ENCODE data around the gene ADAMTS12. TPM values are rescaled to one million over a fixed set of nuclear protein-coding genes. Genes with fewer than 3 reads are reported as not detected.

The ADAMTS12 gene
- polyA plus RNA-seq, 1 donor from 2014 or later, result 0.07 TPM

DNA sequence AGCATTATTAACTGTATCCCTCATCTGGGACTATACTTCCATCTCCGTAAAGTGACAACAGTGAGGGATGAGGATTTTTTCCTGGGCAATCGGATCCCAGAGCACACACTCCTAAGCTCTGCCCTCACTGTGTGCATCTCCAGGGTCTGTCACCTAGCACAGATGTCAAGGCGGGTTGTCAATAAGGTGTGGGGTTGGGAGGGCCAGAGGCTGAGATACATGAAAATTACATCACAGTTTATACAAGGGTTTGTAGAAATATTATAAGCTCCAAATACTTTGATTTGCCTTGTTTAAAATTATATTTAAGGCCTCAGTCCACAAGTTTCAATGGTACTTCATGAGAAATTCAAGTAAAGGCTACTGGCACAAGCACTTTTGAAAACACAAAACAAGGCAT, 4.5 kb downstream of the ADAMTS12 start:
- Histone ChIP-seq H2AFZ (ENCODE audit: low read depth, low read length) (no peak overlapping the region), H3K9me2 (ENCODE audit: insufficient read depth, low read length) (no peaks in the 10 kb centered on the region), H3F3A (ENCODE audit: insufficient read depth, low read length, poor library complexity, severe bottlenecking) (no peaks in the 10 kb centered on the region), H3K36me3 (ENCODE audit: insufficient read depth, low read length) (no peaks in the 10 kb centered on the region), H3K79me2 (replicated peaks; ENCODE audit: insufficient read depth, low read length) (no peaks in the 10 kb centered on the region), H3K4me2 (ENCODE audit: low read length) (no peak overlapping the region), H3K9ac (ENCODE audit: low read length) (no peak overlapping the region), H3K9me3 (ENCODE audit: low read length) (no peaks in the 10 kb centered on the region), H3K27ac (ENCODE audit: low read length) (no peak overlapping the region), H3K27me3 (ENCODE audit: insufficient read depth, low read depth, low read length) (peaks cover 9% of the 10 kb centered on the region), H4K20me1 (ENCODE audit: insufficient read depth) (no peaks in the 10 kb centered on the region), H3K4me3 (ENCODE audit: low read length) (no peak overlapping the region)
- TF ChIP-seq CTCF (IDR thresholded peaks at IDR 0.05; ENCODE audit: poor library complexity, severe bottlenecking), result no peak
- no peak for TF ChIP-seq POLR2AphosphoS5 (IDR thresholded peaks at IDR 0.05)
- TF ChIP-seq RAD21 (conservative IDR thresholded peaks at IDR 0.05), result no peak
- no peak for TF ChIP-seq MXI1 (conservative IDR thresholded peaks at IDR 0.05; ENCODE audit: poor library complexity, severe bottlenecking)
- TF ChIP-seq, protein P1, sequence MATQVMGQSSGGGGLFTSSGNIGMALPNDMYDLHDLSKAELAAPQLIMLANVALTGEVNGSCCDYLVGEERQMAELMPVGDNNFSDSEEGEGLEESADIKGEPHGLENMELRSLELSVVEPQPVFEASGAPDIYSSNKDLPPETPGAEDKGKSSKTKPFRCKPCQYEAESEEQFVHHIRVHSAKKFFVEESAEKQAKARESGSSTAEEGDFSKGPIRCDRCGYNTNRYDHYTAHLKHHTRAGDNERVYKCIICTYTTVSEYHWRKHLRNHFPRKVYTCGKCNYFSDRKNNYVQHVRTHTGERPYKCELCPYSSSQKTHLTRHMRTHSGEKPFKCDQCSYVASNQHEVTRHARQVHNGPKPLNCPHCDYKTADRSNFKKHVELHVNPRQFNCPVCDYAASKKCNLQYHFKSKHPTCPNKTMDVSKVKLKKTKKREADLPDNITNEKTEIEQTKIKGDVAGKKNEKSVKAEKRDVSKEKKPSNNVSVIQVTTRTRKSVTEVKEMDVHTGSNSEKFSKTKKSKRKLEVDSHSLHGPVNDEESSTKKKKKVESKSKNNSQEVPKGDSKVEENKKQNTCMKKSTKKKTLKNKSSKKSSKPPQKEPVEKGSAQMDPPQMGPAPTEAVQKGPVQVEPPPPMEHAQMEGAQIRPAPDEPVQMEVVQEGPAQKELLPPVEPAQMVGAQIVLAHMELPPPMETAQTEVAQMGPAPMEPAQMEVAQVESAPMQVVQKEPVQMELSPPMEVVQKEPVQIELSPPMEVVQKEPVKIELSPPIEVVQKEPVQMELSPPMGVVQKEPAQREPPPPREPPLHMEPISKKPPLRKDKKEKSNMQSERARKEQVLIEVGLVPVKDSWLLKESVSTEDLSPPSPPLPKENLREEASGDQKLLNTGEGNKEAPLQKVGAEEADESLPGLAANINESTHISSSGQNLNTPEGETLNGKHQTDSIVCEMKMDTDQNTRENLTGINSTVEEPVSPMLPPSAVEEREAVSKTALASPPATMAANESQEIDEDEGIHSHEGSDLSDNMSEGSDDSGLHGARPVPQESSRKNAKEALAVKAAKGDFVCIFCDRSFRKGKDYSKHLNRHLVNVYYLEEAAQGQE (IDR thresholded peaks at IDR 0.05; ENCODE audit: borderline replicate concordance), result no peak
- TF ChIP-seq SMC3 (conservative IDR thresholded peaks at IDR 0.05; ENCODE audit: poor library complexity), result no peak
- TF ChIP-seq TAF1 (IDR thresholded peaks at IDR 0.05; ENCODE audit: low read depth), result no peak

DNA sequence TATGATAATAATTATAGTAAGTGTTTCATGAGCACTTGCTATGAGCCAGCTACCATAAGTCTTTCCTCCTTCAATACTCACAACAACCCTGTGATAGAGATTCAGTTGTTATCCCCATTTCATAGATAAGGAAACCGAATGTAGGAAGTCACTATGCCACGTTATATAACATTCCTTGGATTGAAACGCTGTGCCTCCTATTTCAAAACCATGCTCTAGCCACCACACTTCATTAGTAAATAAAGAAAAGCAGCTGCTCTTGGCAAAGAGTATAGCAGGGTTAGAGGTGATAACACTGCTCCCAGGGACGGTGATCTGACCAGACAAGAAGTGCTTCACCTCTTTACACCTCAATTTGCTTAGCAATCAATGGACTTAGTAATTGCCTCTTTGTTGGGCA, 5.5 kb downstream of the ADAMTS12 start:
- Histone ChIP-seq H3K9ac (ENCODE audit: low read length) (no peak overlapping the region), H3K27me3 (ENCODE audit: insufficient read depth, low read depth, low read length) (no peaks in the 10 kb centered on the region), H3K4me2 (ENCODE audit: low read length) (no peak overlapping the region), H3K9me3 (ENCODE audit: low read length) (no peaks in the 10 kb centered on the region), H3K36me3 (ENCODE audit: insufficient read depth, low read length) (no peaks in the 10 kb centered on the region), H3F3A (ENCODE audit: insufficient read depth, low read length, poor library complexity, severe bottlenecking) (no peaks in the 10 kb centered on the region), H3K9me2 (ENCODE audit: insufficient read depth, low read length) (no peaks in the 10 kb centered on the region), H3K79me2 (replicated peaks; ENCODE audit: insufficient read depth, low read length) (no peaks in the 10 kb centered on the region), H2AFZ (ENCODE audit: low read depth, low read length) (no peak overlapping the region), H3K27ac (ENCODE audit: low read length) (no peak overlapping the region), H4K20me1 (ENCODE audit: insufficient read depth) (no peaks in the 10 kb centered on the region), H3K4me3 (ENCODE audit: low read length) (no peak overlapping the region)
- TF ChIP-seq, protein P1 (IDR thresholded peaks at IDR 0.05; ENCODE audit: borderline replicate concordance), result no peak
- TF ChIP-seq EZH2 (IDR thresholded peaks at IDR 0.05; ENCODE audit: borderline replicate concordance, insufficient read depth, low read length, poor library complexity, severe bottlenecking) (no peak), EP300 (conservative IDR thresholded peaks at IDR 0.05; ENCODE audit: poor library complexity, severe bottlenecking) (no peak), TAF1 (IDR thresholded peaks at IDR 0.05; ENCODE audit: low read depth) (no peak), CTCF (IDR thresholded peaks at IDR 0.05; ENCODE audit: poor library complexity, severe bottlenecking) (no peak), RAD21 (conservative IDR thresholded peaks at IDR 0.05) (no peak), SMC3 (conservative IDR thresholded peaks at IDR 0.05; ENCODE audit: poor library complexity) (no peak), MXI1 (conservative IDR thresholded peaks at IDR 0.05; ENCODE audit: poor library complexity, severe bottlenecking) (no peak)

All from neural cell (in vitro differentiated cells).